AG04450 (cell line): Measurements from ENCODE around the gene PSENEN. TPM values are rescaled to one million over a fixed set of nuclear protein-coding genes. Genes with fewer than 3 reads are reported as not detected.

Source experiments
- CTCF ChIA-PET: fragments of 300-600, 350-600 bp; formaldehyde crosslinking; extraction: SDS; loops from one replicate; lab custom pipeline; 2022; ENCODE audit warnings: antibody characterized with exemption, inconsistent platforms; lab: Charles Lee
- POLR2A ChIA-PET: fragments of 350-600 bp; formaldehyde crosslinking; extraction: SDS; loops from one replicate; lab custom pipeline; 2021; ENCODE audit warnings: antibody characterized with exemption, inconsistent platforms; lab: Yijun Ruan, JAX
- DNase-seq: peaks from one replicate; pipeline ENCODE4 v3.0.0-alpha.2; 2011; ENCODE audit warnings: low read depth, low spot score
- H3K27ac ChIP-seq: one replicate; pipeline ENCODE4 v1.5.1; 2012; ENCODE audit warnings: low read depth, low read length, control low read depth
- H3K27me3 ChIP-seq: one replicate; pipeline ENCODE4 v1.6.0; 2012; ENCODE audit warnings: low read length; ENCODE audit not compliant: control insufficient read depth, insufficient read depth
- H3K4me3 ChIP-seq: 2 replicates; pipeline ENCODE4 v1.5.1; 2011; ENCODE audit warnings: mild to moderate bottlenecking, low read depth, low read length, control low read depth
- H3K9me3 ChIP-seq: 2 replicates; pipeline ENCODE4 v1.5.1; 2012; ENCODE audit warnings: low read length; ENCODE audit not compliant: control insufficient read depth, insufficient read depth
- polyA plus RNA-seq: library from polyadenylated mRNA; depleted of rRNA; stranded (reverse); fragments of >200 nt; gene quantifications from 2 replicates; pipeline ENCODE4 v1.2.3, GENCODE V29; 2011
- TF ChIP-seq, protein P1 (sequence below): IDR thresholded peaks from 2 replicates; pipeline ENCODE4 v1.5.1; 2011; ENCODE audit warnings: low read depth, low read length, control low read depth, inconsistent platforms

PSENEN gene
- polyA plus RNA-seq, 1 experiment: 41.0 TPM

DNA sequence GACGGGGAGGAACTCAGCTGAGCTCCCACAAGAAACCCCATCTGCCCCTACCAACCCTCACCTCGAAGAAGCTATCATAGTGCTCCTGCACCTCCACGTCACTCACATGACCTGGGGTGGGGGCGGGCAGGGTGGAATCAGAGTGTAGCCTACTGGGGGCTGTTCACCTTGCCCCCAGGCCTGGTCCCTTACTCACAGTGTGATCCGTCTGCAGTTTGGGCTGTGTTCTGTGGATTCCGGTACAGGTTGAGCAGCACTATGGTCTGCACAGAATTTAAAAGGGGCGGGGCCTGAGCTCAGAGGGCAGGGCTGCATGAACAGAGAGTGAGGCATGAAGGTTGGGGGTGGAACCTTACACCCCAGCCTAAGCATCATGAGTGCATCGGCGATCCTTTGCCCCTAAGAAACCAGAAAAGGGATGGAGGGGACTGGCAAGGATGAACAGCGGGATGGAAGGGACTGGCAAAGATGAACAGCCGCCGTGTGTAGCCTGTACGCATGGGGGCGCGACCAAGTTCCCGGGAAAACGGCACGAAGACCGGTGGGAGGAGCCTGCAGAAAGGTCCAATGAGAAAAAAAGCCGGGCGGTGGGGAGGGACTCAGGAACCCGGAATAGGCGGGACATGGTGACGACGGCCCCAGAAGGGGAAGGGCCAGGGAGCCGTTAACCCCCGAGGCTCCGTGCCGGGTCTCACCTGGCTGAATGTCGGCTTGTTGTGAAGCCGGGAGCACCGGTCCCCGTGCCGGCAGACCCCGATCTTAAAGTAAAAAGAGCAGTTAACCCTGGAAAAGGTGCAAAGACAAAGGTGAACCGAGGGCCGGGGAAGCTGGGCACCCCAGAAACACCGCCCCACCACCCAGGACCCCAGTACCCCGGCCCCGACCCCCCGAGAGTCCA is 772 bp upstream of the PSENEN start:
- ChIA-PET POLR2A (interaction anchor here (0.6 to 1.3 kb wide), 3 partner anchors 12 to 75 kb away, joined by 3 to 10 read pairs (median 7); partner anchors contain the start of genes HSPB6 and PROSER3), CTCF (interaction anchor here (0.6 to 1.4 kb wide), 7 partner anchors 9 to 84 kb away, joined by 3 to 7 read pairs (median 4); no protein-coding TSS in a partner anchor)
- TF ChIP-seq, protein P1, sequence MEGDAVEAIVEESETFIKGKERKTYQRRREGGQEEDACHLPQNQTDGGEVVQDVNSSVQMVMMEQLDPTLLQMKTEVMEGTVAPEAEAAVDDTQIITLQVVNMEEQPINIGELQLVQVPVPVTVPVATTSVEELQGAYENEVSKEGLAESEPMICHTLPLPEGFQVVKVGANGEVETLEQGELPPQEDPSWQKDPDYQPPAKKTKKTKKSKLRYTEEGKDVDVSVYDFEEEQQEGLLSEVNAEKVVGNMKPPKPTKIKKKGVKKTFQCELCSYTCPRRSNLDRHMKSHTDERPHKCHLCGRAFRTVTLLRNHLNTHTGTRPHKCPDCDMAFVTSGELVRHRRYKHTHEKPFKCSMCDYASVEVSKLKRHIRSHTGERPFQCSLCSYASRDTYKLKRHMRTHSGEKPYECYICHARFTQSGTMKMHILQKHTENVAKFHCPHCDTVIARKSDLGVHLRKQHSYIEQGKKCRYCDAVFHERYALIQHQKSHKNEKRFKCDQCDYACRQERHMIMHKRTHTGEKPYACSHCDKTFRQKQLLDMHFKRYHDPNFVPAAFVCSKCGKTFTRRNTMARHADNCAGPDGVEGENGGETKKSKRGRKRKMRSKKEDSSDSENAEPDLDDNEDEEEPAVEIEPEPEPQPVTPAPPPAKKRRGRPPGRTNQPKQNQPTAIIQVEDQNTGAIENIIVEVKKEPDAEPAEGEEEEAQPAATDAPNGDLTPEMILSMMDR: peak; percentile 59

DNA sequence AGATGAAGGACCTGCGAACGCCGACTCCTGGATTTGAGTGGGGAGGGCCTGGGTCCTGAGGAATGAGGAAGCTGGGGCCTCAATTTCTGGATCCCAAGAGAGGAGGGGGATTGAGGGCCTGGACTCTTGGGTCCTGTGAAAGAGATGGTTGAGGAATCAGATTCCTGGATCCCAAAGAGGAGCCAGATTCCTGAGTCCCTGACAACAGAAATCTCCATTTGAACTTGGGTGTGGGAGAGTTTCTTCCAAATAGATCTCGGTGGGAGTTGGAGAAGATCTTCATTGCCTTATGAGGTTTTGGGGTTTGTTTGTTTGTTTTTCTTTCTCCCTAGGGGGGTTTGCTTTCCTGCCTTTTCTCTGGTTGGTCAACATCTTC is 624 bp downstream of the PSENEN start:
- TF ChIP-seq, protein P1: no peak

More for the DNA sequence above, 772 bp upstream of the PSENEN start:
- Histone ChIP-seq H3K9me3 (no peaks in the 10 kb centered on the region; the same call in 1 of the 2 replicates), H3K27ac (peak overlapping the region; percentile 99), H3K4me3 (peak overlapping the region; percentile 87), H3K27me3 (no peaks in the 10 kb centered on the region)
- DNase-seq: peak; percentile 90

DNA sequence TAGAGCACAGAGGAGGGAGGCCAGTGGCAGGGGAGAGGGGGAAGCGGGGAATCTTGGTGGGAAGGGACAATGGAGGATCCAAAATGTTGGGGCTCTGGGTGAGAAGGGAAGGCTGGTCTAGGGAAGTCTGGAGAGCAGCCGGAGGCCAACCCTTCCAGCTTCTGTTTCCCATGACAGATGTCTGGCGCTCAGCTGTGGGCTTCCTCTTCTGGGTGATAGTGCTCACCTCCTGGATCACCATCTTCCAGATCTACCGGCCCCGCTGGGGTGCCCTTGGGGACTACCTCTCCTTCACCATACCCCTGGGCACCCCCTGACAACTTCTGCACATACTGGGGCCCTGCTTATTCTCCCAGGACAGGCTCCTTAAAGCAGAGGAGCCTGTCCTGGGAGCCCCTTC is 1.1 kb downstream of the PSENEN start:
- H3K27ac ChIP-seq: no peak overlapping the region
- CTCF ChIA-PET: no interaction called here
- POLR2A ChIA-PET: no interaction called here
- TF ChIP-seq, protein P1: no peak
- DNase-seq: no peak
- H3K27me3 ChIP-seq: no peaks in the 10 kb centered on the region
- no peaks in the 10 kb centered on the region for H3K9me3 ChIP-seq
- peak overlapping the region; percentile 85 for H3K4me3 ChIP-seq

More for the DNA sequence above, 624 bp downstream of the PSENEN start:
- DNase-seq: no peak
- CTCF ChIA-PET: interaction anchor here (1.1 kb wide), 1 partner anchor 52 kb away, joined by 4 read pairs; no protein-coding TSS in a partner anchor
- POLR2A ChIA-PET: interaction anchor here (1.3 kb wide), 1 partner anchor 11 kb away, joined by 10 read pairs; the partner anchor contains the start of genes HSPB6 and PROSER3
- peak overlapping the region; percentile 85 for H3K4me3 ChIP-seq
- H3K27me3 ChIP-seq: no peaks in the 10 kb centered on the region
- H3K9me3 ChIP-seq: no peaks in the 10 kb centered on the region
- H3K27ac ChIP-seq: no peak overlapping the region

DNA sequence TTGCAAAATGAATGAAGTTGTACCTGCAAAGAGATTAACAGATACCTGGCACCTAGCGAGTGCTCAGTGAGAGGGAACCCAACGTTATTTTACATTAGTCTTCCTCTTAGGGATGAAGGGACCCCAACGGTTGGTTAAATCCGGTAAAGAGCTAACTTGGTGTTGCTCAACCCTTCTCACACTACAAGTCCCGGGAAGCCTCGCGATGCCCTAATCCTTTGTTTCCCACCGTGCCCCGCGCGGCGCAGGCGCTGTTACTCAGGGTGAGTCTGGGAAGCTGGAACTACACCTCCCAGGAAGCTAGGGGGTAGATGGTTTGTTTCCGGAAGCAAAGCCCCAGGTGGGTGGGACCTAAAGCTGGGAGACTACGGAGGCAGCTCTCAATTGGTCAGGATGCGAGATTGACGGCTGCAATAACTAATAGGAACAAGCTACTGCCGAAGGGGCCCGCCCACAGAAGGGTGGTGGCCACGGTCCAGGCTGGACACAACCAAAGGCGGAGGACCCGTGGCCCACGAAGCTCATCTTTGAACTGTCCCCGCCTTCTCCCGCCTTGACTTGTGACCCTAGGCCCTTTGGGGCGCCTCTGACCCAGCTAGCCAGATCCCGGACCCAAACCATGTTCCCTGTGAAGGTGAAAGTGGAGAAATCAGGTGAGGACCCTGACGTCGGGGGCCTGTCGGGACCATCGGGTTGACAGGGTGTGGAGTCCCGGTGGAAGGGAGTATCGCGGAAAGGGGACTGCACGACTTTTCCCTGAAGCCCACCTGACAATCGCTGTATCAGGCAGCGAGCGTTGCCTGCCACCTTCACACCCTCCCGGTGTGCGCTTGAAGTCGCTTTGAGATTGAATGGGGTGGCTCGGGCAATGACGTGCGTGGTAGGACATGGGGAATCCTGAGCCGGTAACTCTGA is 2.9 kb downstream of the PSENEN start, which contains the start of gene LIN37:
LIN37 (plus strand) TSS at position 471 of the 915 bp plus-strand sequence; CDS start at position 620, 149 bp downstream.
- Histone ChIP-seq H3K27ac (peak within 1 kb of the TSS; percentile 52), H3K4me3 (peak within 1 kb of the TSS; percentile 100), H3K9me3 (no peaks in the 10 kb centered on the region), H3K27me3 (no peaks in the 10 kb centered on the region)
- POLR2A ChIA-PET: interaction anchor here (0.6 to 1.4 kb wide), 5 partner anchors 8 to 102 kb away, joined by 3 to 20 read pairs (median 3); partner anchors contain the start of gene HSPB6
- DNase-seq: peak; percentile 99
- CTCF ChIA-PET: interaction anchor here (0.6 to 1.3 kb wide), 5 partner anchors 9 to 198 kb away, joined by 3 to 9 read pairs (median 3); no protein-coding TSS in a partner anchor
- TF ChIP-seq, protein P1: no peak
